ENCODE data around the gene TRAPPC12.

GRCh38 chr2:3432067-3432466 lies 52.6 kb downstream of the TRAPPC12 start:
- TF ChIP-seq POLR2AphosphoS5 (IDR thresholded peaks at IDR 0.05), result no peak
- TF ChIP-seq POLR2A (IDR thresholded peaks at IDR 0.05), result no peak
- TF ChIP-seq CTCF (IDR thresholded peaks at IDR 0.05), result no peak
